SK-N-SH treated with all-trans-retinoic acid at 6 μM for 48 hours (cell line): Measurements from ENCODE around the gene GSKIP.

Experiments
- ARNTL ChIP-seq: fragments of 450-650 bp; formaldehyde crosslinking; IDR thresholded peaks from 2 replicates; pipeline ENCODE4 v1.5.0; 2020; ENCODE audit warnings: low read depth, mild to moderate bottlenecking, moderate library complexity, borderline replicate concordance
- ISL1 ChIP-seq: fragments of 250-450 bp; sonication (Bioruptor Pico); IDR thresholded peaks from 2 replicates; pipeline ENCODE4 v2.1.2; 2022; ENCODE audit warnings: mild to moderate bottlenecking, moderate library complexity
- PATZ1 ChIP-seq: fragments of 250-450 bp; sonication (Bioruptor Pico); IDR thresholded peaks from 2 replicates; pipeline ENCODE4 v1.8.0; 2020; ENCODE audit warnings: mild to moderate bottlenecking, moderate library complexity, borderline replicate concordance
- POU6F1 ChIP-seq: fragments of 250-450 bp; sonication (Bioruptor Pico); IDR thresholded peaks from 2 replicates; pipeline ENCODE4 v1.8.0; 2021; ENCODE audit warnings: low read depth, mild to moderate bottlenecking, moderate library complexity, borderline replicate concordance
- SNAI2 ChIP-seq: fragments of 250-450 bp; sonication (Bioruptor Pico); IDR thresholded peaks from 2 replicates; pipeline ENCODE4 v1.5.0; 2020; ENCODE audit warnings: mild to moderate bottlenecking, moderate library complexity
- TOX ChIP-seq: fragments of 250-450 bp; sonication (Bioruptor Pico); IDR thresholded peaks from 2 replicates; pipeline ENCODE4 v1.8.0; 2021; ENCODE audit warnings: mild to moderate bottlenecking, moderate library complexity, borderline replicate concordance
- TSHZ2 ChIP-seq: fragments of 250-450 bp; sonication (Bioruptor Pico); IDR thresholded peaks from 2 replicates; pipeline ENCODE4 v1.5.0; 2020; ENCODE audit warnings: mild to moderate bottlenecking, moderate library complexity
- ZFP30 ChIP-seq: fragments of 450-650 bp; formaldehyde crosslinking; IDR thresholded peaks from 2 replicates; pipeline ENCODE4 v1.5.0; 2022; ENCODE audit warnings: mild to moderate bottlenecking, moderate library complexity
- ZNF70 ChIP-seq: fragments of 450-650 bp; formaldehyde crosslinking; IDR thresholded peaks from 2 replicates; pipeline ENCODE4 v1.5.0; 2020; ENCODE audit warnings: mild to moderate bottlenecking, moderate library complexity
- ZNF8 ChIP-seq: fragments of 450-650 bp; formaldehyde crosslinking; IDR thresholded peaks from 2 replicates; pipeline ENCODE4 v1.5.0; 2020; ENCODE audit warnings: mild to moderate bottlenecking, moderate library complexity

- TF ChIP-seq PATZ1 (CRISPR knock-in tag) (no peak), TOX (CRISPR knock-in tag) (no peak), ZNF8 (CRISPR knock-in tag) (no peak), POU6F1 (CRISPR knock-in tag) (no peak), ZFP30 (CRISPR knock-in tag) (no peak), ISL1 (CRISPR knock-in tag) (no peak), ZNF70 (CRISPR knock-in tag) (no peak), ARNTL (CRISPR knock-in tag) (no peak), SNAI2 (CRISPR knock-in tag) (no peak), TSHZ2 (CRISPR knock-in tag) (no peak)
These were observed 17.7 kb upstream of the GSKIP start for GRCh38 chr14:96345669-96346068.
